Globus pallidus (tissue), 1 donor: ENCODE results near the gene EPS15.
"Not testable (repeated sequence)": the region's sequence is repeated elsewhere in the genome, so short reads cannot be mapped to it uniquely, and the experiment has no call there.

Source experiments
- DNase-seq: peaks from one replicate; pipeline ENCODE4 v3.0.0-alpha.2; 2015; ENCODE audit warnings: low spot score

EPS15 gene

GRCh38 chr1:51472359-51472758 is 46.7 kb downstream of the EPS15 start:
- DNase-seq: peak; percentile 45

- no peak for DNase-seq
These were observed 49.5 kb downstream of the EPS15 start for GRCh38 chr1:51469518-51469917.

GRCh38 chr1:51464828-51465227 is 54.2 kb downstream of the EPS15 start:
- no peak for DNase-seq

GRCh38 chr1:51463561-51463960 is 55.5 kb downstream of the EPS15 start:
- DNase-seq: no peak

GRCh38 chr1:51462289-51462688 is 56.8 kb downstream of the EPS15 start:
- not testable (repeated sequence) for DNase-seq

GRCh38 chr1:51454554-51454953 is 64.5 kb downstream of the EPS15 start:
- no peak for DNase-seq

GRCh38 chr1:51453010-51453409 is 66.1 kb downstream of the EPS15 start:
- DNase-seq: no peak

- not testable (repeated sequence) for DNase-seq
These were observed 70.1 kb downstream of the EPS15 start for GRCh38 chr1:51448844-51449454.

GRCh38 chr1:51445351-51446090 is 73.5 kb downstream of the EPS15 start:
- DNase-seq: no peak

GRCh38 chr1:51444534-51445192 is 74.4 kb downstream of the EPS15 start:
- DNase-seq: no peak

- DNase-seq: no peak
These were observed 75.0 kb downstream of the EPS15 start for GRCh38 chr1:51444096-51444495.

- DNase-seq: no peak
These were observed 75.5 kb downstream of the EPS15 start for GRCh38 chr1:51443555-51443954.

- no peak for DNase-seq
These were observed 76.5 kb downstream of the EPS15 start for GRCh38 chr1:51442616-51443015.

GRCh38 chr1:51442198-51442597 is 76.9 kb downstream of the EPS15 start:
- DNase-seq: no peak

- no peak for DNase-seq
These were observed 79.2 kb downstream of the EPS15 start for GRCh38 chr1:51439895-51440294.

- no peak for DNase-seq
These were observed 80.0 kb downstream of the EPS15 start for GRCh38 chr1:51439053-51439452.

GRCh38 chr1:51437391-51437790 is 81.7 kb downstream of the EPS15 start:
- DNase-seq: not testable (repeated sequence)

- no peak for DNase-seq
These were observed 83.2 kb downstream of the EPS15 start for GRCh38 chr1:51435878-51436277.

GRCh38 chr1:51433972-51434510 is 85.0 kb downstream of the EPS15 start:
- DNase-seq: no peak

GRCh38 chr1:51433269-51433971 is 85.6 kb downstream of the EPS15 start:
- DNase-seq: no peak

- no peak for DNase-seq
These were observed 86.9 kb downstream of the EPS15 start for GRCh38 chr1:51432146-51432545.

GRCh38 chr1:51427438-51427837 is 91.6 kb downstream of the EPS15 start:
- DNase-seq: no peak
